GM12891 (cell line): ENCODE measurements around the gene SNPH.

Experiments used
- POLR2A ChIP-seq: IDR thresholded peaks from 2 replicates; pipeline ENCODE4 v1.6.1; 2011; ENCODE audit warnings: low read depth, low read length, control low read depth
- POLR2AphosphoS5 ChIP-seq: IDR thresholded peaks from 2 replicates; pipeline ENCODE4 v1.6.1; 2011; ENCODE audit warnings: low read depth, low read length, control low read depth
- POU2F2 ChIP-seq: IDR thresholded peaks from 2 replicates; pipeline ENCODE4 v1.6.1; 2011; ENCODE audit warnings: low read depth, mild to moderate bottlenecking, control low read depth, low read length, moderate library complexity
- SPI1 ChIP-seq: IDR thresholded peaks from 2 replicates; pipeline ENCODE4 v1.6.1; 2011; ENCODE audit warnings: low read depth, low read length, control low read depth
- TAF1 ChIP-seq: IDR thresholded peaks from 2 replicates; pipeline ENCODE4 v1.6.1; 2011; ENCODE audit warnings: low read depth, low read length, control low read depth

- TF ChIP-seq POLR2A (no peak), POLR2AphosphoS5 (no peak), TAF1 (no peak), SPI1 (no peak), POU2F2 (no peak)
Measured at GRCh38 chr20:1269850-1270249, 3.8 kb downstream of the SNPH start.
